T1000 (cell line): ENCODE results near the gene IGF2BP3.
"Not testable (repeated sequence)": the region's sequence is repeated elsewhere in the genome, so short reads cannot be mapped to it uniquely, and the experiment has no call there.

Experiments
- DNase-seq: peaks from one replicate; lab custom pipeline; 2025; ENCODE audit warnings: mixed read lengths; lab: John Stamatoyannopoulos, UW

The IGF2BP3 gene

GRCh38 chr7:23338439-23338838, 131.9 kb downstream of the IGF2BP3 start:
- DNase-seq = no peak

- no peak for DNase-seq
Observed at GRCh38 chr7:23337374-23337773, 132.9 kb downstream of the IGF2BP3 start.

GRCh38 chr7:23336799-23337283, 133.4 kb downstream of the IGF2BP3 start:
- no peak for DNase-seq

- no peak for DNase-seq
Observed at GRCh38 chr7:23336086-23336485, 134.2 kb downstream of the IGF2BP3 start.

GRCh38 chr7:23335621-23336020, 134.7 kb downstream of the IGF2BP3 start:
- DNase-seq = no peak

- no peak for DNase-seq
Observed at GRCh38 chr7:23335136-23335535, 135.2 kb downstream of the IGF2BP3 start.

- peak; percentile 88 for DNase-seq
Observed at GRCh38 chr7:23334482-23335056, 135.7 kb downstream of the IGF2BP3 start.

- no peak for DNase-seq
Observed at GRCh38 chr7:23333671-23334246, 136.5 kb downstream of the IGF2BP3 start.

GRCh38 chr7:23332910-23333612, 137.2 kb downstream of the IGF2BP3 start:
- no peak for DNase-seq

- DNase-seq = no peak
Observed at GRCh38 chr7:23332193-23332592, 138.1 kb downstream of the IGF2BP3 start.

- no peak for DNase-seq
Observed at GRCh38 chr7:23331132-23331531, 139.2 kb downstream of the IGF2BP3 start.

- no peak for DNase-seq
Observed at GRCh38 chr7:23315366-23315765, 154.9 kb downstream of the IGF2BP3 start.

GRCh38 chr7:23312141-23312540, 158.2 kb downstream of the IGF2BP3 start:
- not testable (repeated sequence) for DNase-seq

GRCh38 chr7:23308754-23309153, 161.5 kb downstream of the IGF2BP3 start:
- DNase-seq = no peak

- DNase-seq = no peak
Observed at GRCh38 chr7:23306936-23307521, 163.3 kb downstream of the IGF2BP3 start.

GRCh38 chr7:23299770-23300300, 170.5 kb downstream of the IGF2BP3 start:
- no peak for DNase-seq

GRCh38 chr7:23298885-23299769, 171.2 kb downstream of the IGF2BP3 start, which contains the start of gene MALSU1:
MALSU1 (plus strand) TSS chr7:23299339; CDS start chr7:23299353, 14 bp downstream.
- DNase-seq = peak; percentile 86

- DNase-seq = no peak
Observed at GRCh38 chr7:23298141-23298881, 172.0 kb downstream of the IGF2BP3 start.

GRCh38 chr7:23295401-23295697, 174.9 kb downstream of the IGF2BP3 start:
- no peak for DNase-seq

- no peak for DNase-seq
Observed at GRCh38 chr7:23294549-23295400, 175.5 kb downstream of the IGF2BP3 start.
